Trophoblast cell (in vitro differentiated cells and primary cell): ENCODE results near the gene STRBP.

Source experiments
- DNase-seq, 2 donors: peaks; one replicate each; pipeline ENCODE4 v3.0.0-alpha.2; 2016
- H2AFZ ChIP-seq: 2 replicates; pipeline ENCODE4 v1.6.1; 2013; ENCODE audit warnings: low read length, moderate library complexity, mild to moderate bottlenecking; ENCODE audit not compliant: insufficient read depth, poor library complexity
- H2AK5ac ChIP-seq: 2 replicates; pipeline ENCODE4 v1.6.1; 2013; ENCODE audit warnings: mild to moderate bottlenecking, low read length
- H2BK120ac ChIP-seq: 2 replicates; pipeline ENCODE4 v1.6.1; 2013; ENCODE audit warnings: low read length, mild to moderate bottlenecking, moderate library complexity; ENCODE audit not compliant: insufficient read depth, poor library complexity
- H2BK12ac ChIP-seq: 2 replicates; pipeline ENCODE4 v1.6.1; 2013; ENCODE audit warnings: mild to moderate bottlenecking, low read length, moderate library complexity
- H2BK5ac ChIP-seq: 2 replicates; pipeline ENCODE4 v1.6.1; 2013; ENCODE audit warnings: low read length, low read depth, moderate library complexity, mild to moderate bottlenecking; ENCODE audit not compliant: poor library complexity
- H3K14ac ChIP-seq: 2 replicates; pipeline ENCODE4 v1.6.1; 2013; ENCODE audit warnings: mild to moderate bottlenecking, low read length
- H3K18ac ChIP-seq: 2 replicates; pipeline ENCODE4 v1.6.1; 2013; ENCODE audit warnings: mild to moderate bottlenecking, low read length
- H3K23ac ChIP-seq: 2 replicates; pipeline ENCODE4 v1.6.1; 2013; ENCODE audit warnings: low read length
- H3K27ac ChIP-seq: 2 replicates; pipeline ENCODE4 v1.5.1; 2013; ENCODE audit warnings: low read depth, mild to moderate bottlenecking, inconsistent platforms, low read length, moderate library complexity
- H3K27me3 ChIP-seq: 2 replicates; pipeline ENCODE4 v1.6.1; 2013; ENCODE audit warnings: inconsistent platforms, mild to moderate bottlenecking, low read length, moderate library complexity; ENCODE audit not compliant: insufficient read depth
- H3K36me3 ChIP-seq, 2 experiments: 1 replicate in 1 of 2; 2 replicates in 1 of 2; pipeline ENCODE4 v1.6.1; 2013; ENCODE audit warnings: low read length in 2 of 2, mild to moderate bottlenecking in 2 of 2, moderate library complexity in 1 of 2; ENCODE audit not compliant: insufficient read depth in 2 of 2, control insufficient read depth in 1 of 2
- H3K4ac ChIP-seq: 2 replicates; pipeline ENCODE4 v1.6.1; 2013; ENCODE audit warnings: low read depth, mild to moderate bottlenecking, low read length, moderate library complexity
- H3K4me1 ChIP-seq, 2 experiments: 1 replicate in 1 of 2; 2 replicates in 1 of 2; pipeline ENCODE4 v1.6.1; 2013; ENCODE audit warnings: low read length in 2 of 2, mild to moderate bottlenecking in 2 of 2, moderate library complexity in 1 of 2; ENCODE audit not compliant: insufficient read depth in 2 of 2, control insufficient read depth in 1 of 2
- H3K4me2 ChIP-seq: 2 replicates; pipeline ENCODE4 v1.6.1; 2013; ENCODE audit warnings: inconsistent platforms, mild to moderate bottlenecking, low read length, moderate library complexity
- H3K4me3 ChIP-seq: 2 replicates; pipeline ENCODE4 v1.5.1; 2013; ENCODE audit warnings: mild to moderate bottlenecking, low read depth, low read length, inconsistent platforms
- H3K79me1 ChIP-seq: one replicate; pipeline ENCODE4 v1.6.1; 2013; ENCODE audit warnings: low read length
- H3K79me2 ChIP-seq: 2 replicates; pipeline ENCODE4 v1.6.1; 2013; ENCODE audit warnings: low read length, mild to moderate bottlenecking; ENCODE audit not compliant: control insufficient read depth, insufficient read depth, poor library complexity
- H3K9ac ChIP-seq: 2 replicates; pipeline ENCODE4 v1.6.1; 2013; ENCODE audit warnings: mild to moderate bottlenecking, low read length
- H3K9me3 ChIP-seq: 2 replicates; pipeline ENCODE4 v1.6.1; 2013; ENCODE audit warnings: low read depth, mild to moderate bottlenecking, control low read depth, inconsistent platforms, low read length; ENCODE audit not compliant: insufficient read depth
- H4K12ac ChIP-seq: 2 replicates; pipeline ENCODE4 v1.6.1; 2013; ENCODE audit warnings: low read depth, mild to moderate bottlenecking, low read length, moderate library complexity
- H4K8ac ChIP-seq: 2 replicates; pipeline ENCODE4 v1.6.1; 2013; ENCODE audit warnings: low read depth, mild to moderate bottlenecking, low read length, moderate library complexity
- H4K91ac ChIP-seq: one replicate; pipeline ENCODE4 v1.6.1; 2013; ENCODE audit warnings: low read depth, mild to moderate bottlenecking, low read length, moderate library complexity
- WGBS: extraction: QIAGEN DNeasy Blood & Tissue Kit; methylation state at CpG from one replicate; pipeline ENCODE4 v1.1.7; 2013; ENCODE audit warnings: missing lambda C conversion rate; ENCODE audit not compliant: insufficient read length, insufficient coverage; ENCODE audit errors: extremely low coverage; 5-methylcytosine and 5-hydroxymethylcytosine counted together

The STRBP gene

DNA sequence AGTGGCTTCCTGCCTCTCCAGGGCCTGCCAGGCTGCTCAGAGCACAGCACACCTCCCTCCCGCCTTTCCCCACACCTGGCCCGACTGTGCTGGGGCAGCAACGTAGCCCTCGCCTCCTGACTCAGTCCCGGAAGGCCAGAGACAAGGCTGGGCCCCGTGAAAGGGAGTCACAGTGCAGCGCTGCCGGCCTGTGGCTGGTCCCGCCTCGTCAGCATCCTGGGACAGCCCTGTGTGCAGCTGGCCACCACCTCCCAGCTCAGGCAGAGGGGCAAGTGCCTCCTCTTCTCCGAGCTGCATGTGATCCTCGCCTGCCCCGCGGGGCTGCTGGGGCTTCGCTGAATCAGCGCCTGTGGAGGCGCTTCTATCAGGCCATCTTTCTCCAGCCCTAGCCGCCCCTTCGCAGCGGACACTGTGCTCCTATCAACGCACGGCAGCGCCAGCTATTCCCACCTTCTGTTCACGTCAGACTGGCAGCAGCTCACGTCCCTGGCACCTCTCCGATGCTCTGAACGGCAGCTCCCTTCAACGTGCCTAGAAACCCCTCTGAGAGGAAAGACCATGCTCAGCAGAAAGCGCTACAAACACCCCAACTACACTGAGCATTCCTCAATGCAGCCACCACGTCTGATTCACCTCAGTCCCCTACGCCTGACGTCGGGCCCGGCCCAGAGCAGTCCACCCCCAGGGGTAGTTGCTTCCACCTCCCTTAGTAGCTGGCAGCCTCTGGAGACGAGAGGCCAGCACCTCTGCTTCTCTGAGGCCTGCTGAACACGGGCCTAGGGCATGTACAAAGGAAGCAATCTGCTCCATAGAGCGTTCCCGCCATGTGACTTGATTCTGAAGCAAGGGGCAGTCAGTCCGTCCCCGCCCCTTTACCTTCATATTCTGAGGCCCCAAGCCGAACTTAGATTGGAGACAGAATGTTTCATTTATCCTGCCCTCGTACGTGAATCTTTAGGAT is 156.1 kb downstream of the STRBP start:
- no peak overlapping the region for H3K27ac ChIP-seq
- no peak overlapping the region for H3K9ac ChIP-seq
- H3K14ac ChIP-seq: no peak overlapping the region
- no peak overlapping the region for H3K4me3 ChIP-seq
- no peaks in the 10 kb centered on the region for H3K79me2 ChIP-seq
- H2BK12ac ChIP-seq: no peak overlapping the region
- no peak overlapping the region for H3K4ac ChIP-seq
- H2AFZ ChIP-seq: no peak overlapping the region
- no peak overlapping the region for H4K91ac ChIP-seq
- no peak for DNase-seq
- no CpG with 5 or more reads among the region's 43 CpGs for WGBS
- H4K12ac ChIP-seq: no peak overlapping the region
- H3K18ac ChIP-seq: no peak overlapping the region
- H2AK5ac ChIP-seq: no peak overlapping the region
- H3K79me1 ChIP-seq: no peaks in the 10 kb centered on the region
- no peak overlapping the region for H2BK5ac ChIP-seq
- H3K4me2 ChIP-seq: no peak overlapping the region
- no peak overlapping the region for H2BK120ac ChIP-seq
- peaks cover 34 to 38% of the 10 kb centered on the region in 2 experiments for H3K36me3 ChIP-seq
- H4K8ac ChIP-seq: no peak overlapping the region
- H3K4me1 ChIP-seq: peaks cover 0 to 3% of the 10 kb centered on the region in 2 experiments
- H3K9me3 ChIP-seq: peaks cover 2% of the 10 kb centered on the region
- H3K23ac ChIP-seq: no peak overlapping the region
- no peaks in the 10 kb centered on the region for H3K27me3 ChIP-seq

GRCh38 chr9:123111427-123112014 is 156.9 kb downstream of the STRBP start:
- Histone ChIP-seq H3K9ac (no peak overlapping the region), H3K36me3 (peaks cover 40 to 41% of the 10 kb centered on the region in 2 experiments), H2BK12ac (no peak overlapping the region), H3K23ac (no peak overlapping the region), H3K14ac (no peak overlapping the region), H3K4me3 (no peak overlapping the region), H3K4me1 (peaks cover 0 to 3% of the 10 kb centered on the region in 2 experiments), H4K12ac (no peak overlapping the region), H2BK120ac (no peak overlapping the region), H3K18ac (no peak overlapping the region), H3K4ac (no peak overlapping the region), H3K27me3 (no peaks in the 10 kb centered on the region), H4K91ac (no peak overlapping the region), H3K79me2 (no peaks in the 10 kb centered on the region), H3K27ac (no peak overlapping the region), H3K4me2 (no peak overlapping the region), H2AK5ac (no peak overlapping the region), H3K9me3 (peaks cover 2% of the 10 kb centered on the region), H2BK5ac (no peak overlapping the region), H4K8ac (no peak overlapping the region), H2AFZ (no peak overlapping the region), H3K79me1 (no peaks in the 10 kb centered on the region)
- no CpG with 5 or more reads among the region's 8 CpGs for WGBS
- no peak for DNase-seq

GRCh38 chr9:123109540-123110279 is 158.7 kb downstream of the STRBP start:
- H4K91ac ChIP-seq: no peak overlapping the region
- H3K79me2 ChIP-seq: no peaks in the 10 kb centered on the region
- no CpG with 5 or more reads among the region's 15 CpGs for WGBS

DNA sequence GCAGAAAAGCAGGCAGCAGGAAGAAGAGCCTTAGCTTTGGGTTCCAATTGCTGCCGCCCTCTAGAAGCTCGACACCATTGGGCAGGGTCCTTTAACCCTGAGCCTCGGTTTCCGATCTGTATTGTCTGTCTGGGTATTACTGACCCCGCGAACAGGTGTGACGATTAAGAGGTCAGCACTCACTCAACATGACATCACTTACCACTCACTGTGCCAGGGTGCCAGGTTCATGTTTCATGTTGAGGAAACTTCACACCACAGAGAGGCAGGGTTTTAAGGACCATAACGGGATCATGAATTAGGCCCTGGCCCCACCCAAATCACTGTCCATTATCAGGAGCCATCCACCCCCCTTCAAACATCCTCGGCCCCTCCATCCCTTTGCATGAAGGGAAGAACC is 159.4 kb downstream of the STRBP start:
- H3K14ac ChIP-seq: no peak overlapping the region
- no peak overlapping the region for H4K91ac ChIP-seq
- no peak overlapping the region for H4K8ac ChIP-seq
- H3K4ac ChIP-seq: no peak overlapping the region
- no peaks in the 10 kb centered on the region for H3K27me3 ChIP-seq
- DNase-seq: no peak
- no peak overlapping the region for H4K12ac ChIP-seq
- H3K9ac ChIP-seq: no peak overlapping the region
- H2BK120ac ChIP-seq: no peak overlapping the region
- no peak overlapping the region for H2BK12ac ChIP-seq
- peaks cover 0 to 3% of the 10 kb centered on the region in 2 experiments for H3K4me1 ChIP-seq
- H3K9me3 ChIP-seq: no peaks in the 10 kb centered on the region
- no peaks in the 10 kb centered on the region for H3K79me2 ChIP-seq
- WGBS: no CpG with 5 or more reads among the region's 9 CpGs
- no peak overlapping the region for H3K27ac ChIP-seq
- no peaks in the 10 kb centered on the region for H3K79me1 ChIP-seq
- H2AFZ ChIP-seq: no peak overlapping the region
- no peak overlapping the region for H2AK5ac ChIP-seq
- H3K18ac ChIP-seq: no peak overlapping the region
- H3K23ac ChIP-seq: no peak overlapping the region
- no peak overlapping the region for H3K4me3 ChIP-seq
- H2BK5ac ChIP-seq: no peak overlapping the region
- H3K4me2 ChIP-seq: no peak overlapping the region
- peaks cover 49 to 59% of the 10 kb centered on the region in 2 experiments for H3K36me3 ChIP-seq

More at GRCh38 chr9:123109540-123110279, 158.7 kb downstream of the STRBP start:
- Histone ChIP-seq H3K4me3 (no peak overlapping the region), H3K36me3 (peaks cover 47 to 54% of the 10 kb centered on the region in 2 experiments), H3K14ac (no peak overlapping the region), H3K9me3 (no peaks in the 10 kb centered on the region), H2BK120ac (no peak overlapping the region), H3K4ac (no peak overlapping the region), H3K18ac (no peak overlapping the region), H3K27me3 (no peaks in the 10 kb centered on the region), H2AFZ (no peak overlapping the region), H3K9ac (no peak overlapping the region), H4K8ac (no peak overlapping the region), H3K27ac (no peak overlapping the region), H4K12ac (no peak overlapping the region), H3K4me1 (peaks cover 0 to 3% of the 10 kb centered on the region in 2 experiments), H2BK5ac (no peak overlapping the region), H3K79me1 (no peaks in the 10 kb centered on the region), H3K23ac (no peak overlapping the region), H2BK12ac (no peak overlapping the region), H3K4me2 (no peak overlapping the region), H2AK5ac (no peak overlapping the region)
- DNase-seq: no peak
